Testis (tissue), 2 donors: ENCODE measurements around the gene IGFLR1.

Source experiments
- POLR2A ChIP-seq: fragments of 450-650 bp; IDR thresholded peaks from one replicate; pipeline ENCODE4 v1.6.1; 2017; ENCODE audit warnings: antibody characterized with exemption, mild to moderate bottlenecking, moderate library complexity
- TF ChIP-seq, protein P1 (sequence below), 3 experiments: fragments of 450-650 bp in 2 of 3; fragments of 200-600 bp in 1 of 3; sonication (generic) in 1 of 3; IDR thresholded peaks; one replicate each; pipeline ENCODE4 v1.5.1; 2016 to 2019; ENCODE audit warnings: antibody characterized with exemption in 3 of 3, mild to moderate bottlenecking in 2 of 3, moderate library complexity in 1 of 3

DNA sequence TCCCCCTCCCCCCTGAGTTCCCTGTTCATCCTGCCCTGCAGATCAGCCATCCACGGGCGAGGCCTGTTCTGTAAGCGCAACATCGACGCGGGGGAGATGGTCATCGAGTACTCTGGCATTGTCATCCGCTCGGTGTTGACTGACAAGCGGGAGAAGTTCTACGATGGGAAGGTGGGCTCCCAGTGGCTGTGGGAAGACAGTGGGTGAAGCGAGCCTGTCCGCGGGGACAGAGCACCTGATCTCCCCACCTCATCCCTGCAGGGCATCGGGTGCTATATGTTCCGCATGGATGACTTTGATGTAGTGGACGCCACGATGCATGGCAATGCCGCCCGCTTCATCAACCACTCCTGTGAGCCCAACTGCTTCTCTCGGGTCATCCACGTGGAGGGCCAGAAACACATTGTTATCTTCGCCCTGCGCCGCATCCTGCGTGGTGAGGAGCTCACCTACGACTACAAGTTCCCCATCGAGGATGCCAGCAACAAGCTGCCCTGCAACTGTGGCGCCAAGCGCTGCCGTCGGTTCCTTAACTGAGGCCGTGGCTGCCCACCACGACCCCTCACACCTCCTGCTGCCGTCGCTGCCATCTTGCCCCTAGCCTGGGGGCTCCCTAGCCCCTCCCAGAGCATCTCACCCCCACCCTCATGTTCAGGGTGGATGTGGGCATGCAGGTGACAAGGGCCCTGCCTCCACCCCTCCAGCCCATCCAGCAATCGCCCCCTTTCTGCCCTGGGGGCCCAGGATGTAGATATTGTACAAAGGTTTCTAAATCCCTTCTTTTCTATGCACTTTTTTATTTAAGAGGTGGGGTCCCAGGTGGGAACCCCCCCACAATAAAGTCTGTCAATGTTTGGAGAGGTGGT, 4.0 kb downstream of the IGFLR1 start:
- TF ChIP-seq, protein P1, sequence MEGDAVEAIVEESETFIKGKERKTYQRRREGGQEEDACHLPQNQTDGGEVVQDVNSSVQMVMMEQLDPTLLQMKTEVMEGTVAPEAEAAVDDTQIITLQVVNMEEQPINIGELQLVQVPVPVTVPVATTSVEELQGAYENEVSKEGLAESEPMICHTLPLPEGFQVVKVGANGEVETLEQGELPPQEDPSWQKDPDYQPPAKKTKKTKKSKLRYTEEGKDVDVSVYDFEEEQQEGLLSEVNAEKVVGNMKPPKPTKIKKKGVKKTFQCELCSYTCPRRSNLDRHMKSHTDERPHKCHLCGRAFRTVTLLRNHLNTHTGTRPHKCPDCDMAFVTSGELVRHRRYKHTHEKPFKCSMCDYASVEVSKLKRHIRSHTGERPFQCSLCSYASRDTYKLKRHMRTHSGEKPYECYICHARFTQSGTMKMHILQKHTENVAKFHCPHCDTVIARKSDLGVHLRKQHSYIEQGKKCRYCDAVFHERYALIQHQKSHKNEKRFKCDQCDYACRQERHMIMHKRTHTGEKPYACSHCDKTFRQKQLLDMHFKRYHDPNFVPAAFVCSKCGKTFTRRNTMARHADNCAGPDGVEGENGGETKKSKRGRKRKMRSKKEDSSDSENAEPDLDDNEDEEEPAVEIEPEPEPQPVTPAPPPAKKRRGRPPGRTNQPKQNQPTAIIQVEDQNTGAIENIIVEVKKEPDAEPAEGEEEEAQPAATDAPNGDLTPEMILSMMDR (IDR thresholded peaks at IDR 0.05), result no peak
- no peak for TF ChIP-seq POLR2A
